Measurements from ENCODE around the gene ABHD17B.

ABHD17B gene

DNA sequence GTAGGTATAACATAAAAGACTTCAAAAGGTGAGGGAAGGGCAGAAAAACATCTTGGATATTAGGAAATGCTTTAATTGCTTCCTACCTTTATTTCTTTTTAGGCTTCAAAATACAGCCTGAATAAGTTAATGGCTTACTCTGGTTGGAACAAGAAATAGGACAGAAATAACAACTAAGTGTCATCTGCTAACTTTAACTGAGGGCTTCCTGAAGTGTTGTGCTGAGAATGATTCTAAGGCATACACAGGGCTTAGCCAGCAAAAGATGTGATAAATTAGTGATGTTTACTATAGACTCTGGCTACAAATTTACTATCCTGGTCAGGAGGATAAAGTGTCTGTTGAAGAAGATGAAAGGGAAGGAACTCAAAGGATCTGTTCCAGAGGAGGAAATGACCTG lies 34.2 kb downstream of the ABHD17B start:
- no peak for DNase-seq (ENCODE audit: low read depth)

DNA sequence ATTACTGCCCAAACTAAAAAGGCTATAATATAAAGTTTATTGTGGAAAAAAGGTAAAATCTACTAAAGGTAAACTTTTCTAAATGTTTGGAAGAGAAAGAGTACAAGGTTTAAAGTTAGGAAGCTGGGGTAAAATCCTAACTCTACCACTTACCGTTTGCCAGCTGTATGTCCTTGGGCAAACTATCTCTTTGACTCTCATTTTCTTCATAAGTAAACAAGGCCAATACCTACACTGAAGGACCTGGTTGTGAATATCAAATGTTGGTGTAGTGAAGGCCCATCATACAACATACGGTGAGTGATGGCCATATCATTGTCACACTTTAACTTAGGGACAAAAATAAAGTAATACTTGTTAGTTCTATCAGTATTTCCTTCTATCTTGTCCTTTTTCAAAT lies 34.9 kb downstream of the ABHD17B start:
- no peak for DNase-seq (ENCODE audit: low read depth)

DNA sequence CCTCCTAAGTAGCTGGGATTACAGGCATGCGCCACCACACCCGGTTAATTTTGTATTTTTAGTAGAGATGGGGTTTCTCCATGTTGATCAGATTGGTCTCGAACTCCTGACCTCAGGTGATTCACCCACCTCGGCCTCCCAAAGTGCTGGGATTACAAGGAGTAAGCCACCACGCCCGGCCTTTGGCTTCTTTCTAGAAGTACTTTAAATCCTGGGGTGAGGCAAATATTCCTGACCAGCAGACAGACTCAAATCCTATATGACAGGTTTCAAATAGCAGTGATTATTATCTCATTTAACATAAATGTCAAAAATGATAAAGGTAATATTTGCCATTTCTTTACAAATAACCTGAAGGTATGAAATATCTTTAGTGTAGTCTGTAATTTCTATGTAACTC lies 35.6 kb downstream of the ABHD17B start:
- no peak for DNase-seq (ENCODE audit: low read depth)

DNA sequence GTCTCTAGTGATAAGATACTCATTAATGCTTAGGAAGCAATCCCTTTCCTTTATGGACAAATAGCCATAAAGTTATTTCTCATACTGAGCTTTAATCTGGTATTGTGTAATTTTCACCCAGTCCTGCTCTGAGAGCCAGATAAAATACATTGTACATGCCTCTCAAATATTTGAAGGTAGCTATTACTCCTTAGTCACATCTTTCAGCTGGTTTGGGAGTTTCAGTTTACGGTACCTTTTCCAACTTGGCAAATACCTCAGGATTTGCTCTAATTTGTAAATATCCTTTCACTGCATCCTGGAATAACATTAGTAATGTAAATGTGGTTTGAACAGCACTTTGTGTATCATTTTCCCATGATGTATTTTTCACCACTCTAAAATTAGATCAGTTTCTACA lies 47.4 kb downstream of the ABHD17B start:
- DNase-seq (ENCODE audit: low read depth): no peak

DNA sequence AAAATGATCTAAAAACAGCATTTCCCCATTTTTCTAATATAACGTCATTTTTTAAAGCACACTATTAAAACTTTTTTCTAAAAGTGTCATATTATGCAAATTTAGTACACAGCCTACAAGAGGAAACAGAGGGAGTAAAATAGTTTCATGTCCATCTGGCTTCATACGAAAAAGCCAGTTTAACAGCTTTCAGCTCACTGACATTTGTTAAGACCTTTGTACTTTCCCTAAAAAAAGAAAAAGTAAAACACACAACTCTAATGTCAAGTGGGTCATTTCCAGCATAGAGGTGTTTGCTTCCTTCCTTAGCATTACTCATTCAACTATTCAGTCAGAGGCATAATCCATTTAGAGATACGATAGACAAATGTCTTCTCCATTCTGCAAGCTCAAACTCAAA lies 49.4 kb downstream of the ABHD17B start:
- DNase-seq (ENCODE audit: low read depth): no peak

DNA sequence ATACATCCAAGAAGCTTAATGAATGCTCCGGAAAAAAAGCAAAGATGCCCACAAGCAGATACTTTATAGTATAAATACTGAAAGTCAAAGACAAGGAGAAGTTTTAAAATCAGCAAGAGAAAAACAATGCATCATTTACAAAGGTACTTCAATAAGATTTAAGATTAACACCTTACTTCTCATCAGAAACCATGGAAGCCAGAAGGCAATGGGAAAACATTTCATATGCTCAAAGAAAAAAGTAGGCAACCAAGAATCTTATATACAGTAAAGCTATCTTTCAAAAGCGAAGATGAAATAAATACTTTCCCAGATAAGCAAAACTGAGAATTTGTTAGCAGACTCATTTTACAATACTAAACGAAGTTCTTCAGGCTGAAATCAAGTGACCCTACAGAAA lies 51.1 kb downstream of the ABHD17B start:
- no peak for DNase-seq (ENCODE audit: low read depth)

DNA sequence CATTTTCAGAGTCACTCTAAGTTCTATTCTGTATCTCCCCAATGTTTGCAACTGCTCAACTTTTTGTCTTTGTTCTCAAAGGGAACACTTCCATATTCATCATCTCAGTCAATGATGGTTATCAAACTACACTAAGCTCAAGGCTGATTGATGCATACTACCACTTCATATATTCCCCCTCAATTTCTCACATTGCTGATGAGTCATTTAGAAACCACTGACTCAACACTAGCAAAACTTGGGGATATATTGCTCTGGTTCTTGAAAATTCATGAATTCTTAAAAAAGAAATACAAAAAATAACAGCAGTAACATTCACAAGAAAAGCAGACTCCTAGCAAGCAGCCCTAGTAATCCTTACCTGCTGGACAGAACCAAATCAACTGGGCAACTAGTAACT lies 52.2 kb downstream of the ABHD17B start:
- DNase-seq (ENCODE audit: low read depth): no peak

DNA sequence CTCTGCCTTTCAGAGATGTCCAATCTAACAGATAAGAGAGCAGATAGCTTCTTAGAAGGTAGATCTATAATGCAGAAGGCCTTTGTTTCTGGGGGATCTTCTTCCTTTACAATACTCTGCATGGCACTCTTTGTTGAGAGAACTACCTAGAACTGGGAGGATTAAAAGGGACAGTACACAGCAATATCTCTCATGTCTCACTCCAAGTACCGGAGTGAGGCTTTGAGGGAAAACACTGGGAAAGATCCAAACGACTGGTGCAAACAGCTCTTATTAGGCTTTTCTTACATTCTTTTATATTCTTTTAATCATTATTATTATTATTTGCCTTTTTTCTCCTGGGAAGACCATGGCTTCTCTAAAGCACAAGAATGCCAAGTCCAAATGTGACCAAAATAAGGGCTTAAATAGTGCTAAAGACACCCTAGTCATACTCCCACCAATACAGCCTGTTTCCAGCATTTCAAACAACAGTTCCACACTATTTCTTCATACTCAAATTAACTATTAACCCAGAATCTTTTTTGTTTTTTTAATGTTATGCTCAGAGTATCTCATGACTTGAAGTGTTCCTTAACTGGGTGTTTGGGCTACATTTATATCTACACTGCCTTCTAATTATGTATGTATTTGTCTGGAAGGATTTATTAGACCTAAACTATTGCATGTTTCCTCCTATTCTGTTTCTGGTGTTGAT lies 52.7 kb downstream of the ABHD17B start:
- no peak for DNase-seq (ENCODE audit: low read depth)

DNA sequence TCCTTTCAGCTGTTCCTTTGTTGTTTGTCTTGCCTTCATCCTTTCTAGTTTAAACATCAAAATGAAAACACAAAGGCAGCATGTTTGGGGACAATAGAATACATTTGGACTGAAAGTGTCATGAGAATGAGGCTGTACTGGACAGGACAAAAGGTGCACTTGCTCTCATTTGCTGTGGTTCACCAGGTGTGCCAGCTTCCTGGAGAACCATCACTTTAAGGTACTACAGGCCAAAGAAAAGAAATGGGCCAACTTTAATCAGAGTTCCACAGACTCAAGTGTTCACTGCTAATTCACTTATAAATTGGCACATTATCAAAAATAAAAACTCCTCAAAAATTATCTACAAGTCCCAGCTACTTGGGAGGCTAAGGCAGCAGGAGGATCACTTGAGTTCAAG lies 53.8 kb downstream of the ABHD17B start:
- no peak for DNase-seq (ENCODE audit: low read depth)

DNA sequence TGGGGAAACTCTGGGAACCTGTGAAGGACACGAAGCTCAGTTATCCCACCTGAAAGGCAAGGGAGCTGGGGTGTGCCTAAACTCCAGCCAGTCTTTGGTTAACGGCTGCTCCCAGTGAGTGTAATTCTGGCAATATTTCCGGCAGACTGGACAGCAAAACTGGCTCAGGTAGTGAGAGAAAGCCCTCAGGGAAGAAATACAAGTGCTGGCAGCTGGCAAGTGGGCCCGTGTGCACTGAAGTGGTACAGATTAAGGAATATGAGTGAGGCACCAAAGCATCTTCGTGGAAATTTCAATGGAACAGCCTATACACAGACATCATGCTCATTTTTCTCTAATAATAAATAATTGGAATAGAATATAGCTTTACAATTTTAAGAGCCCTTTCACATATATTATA lies 56.2 kb downstream of the ABHD17B start:
- DNase-seq (ENCODE audit: low read depth): no peak

DNA sequence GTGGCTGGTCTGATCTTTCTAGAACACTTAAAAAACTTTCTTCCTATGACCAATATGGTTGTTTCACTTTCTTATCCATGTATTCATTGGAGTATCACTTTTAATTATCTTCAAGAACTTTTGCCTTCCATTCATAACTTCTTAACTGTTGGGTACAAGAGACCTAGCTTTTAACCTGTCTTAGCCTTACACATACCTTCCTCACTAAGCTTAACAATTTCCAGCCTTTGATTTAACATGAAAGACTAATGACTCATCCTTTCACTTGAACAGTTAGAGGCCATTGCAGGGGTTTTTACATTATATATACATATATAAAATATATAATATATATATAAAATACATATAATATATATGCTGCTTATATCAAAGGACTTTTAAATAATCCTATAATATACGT lies 57.9 kb downstream of the ABHD17B start:
- no peak for DNase-seq (ENCODE audit: low read depth)

DNA sequence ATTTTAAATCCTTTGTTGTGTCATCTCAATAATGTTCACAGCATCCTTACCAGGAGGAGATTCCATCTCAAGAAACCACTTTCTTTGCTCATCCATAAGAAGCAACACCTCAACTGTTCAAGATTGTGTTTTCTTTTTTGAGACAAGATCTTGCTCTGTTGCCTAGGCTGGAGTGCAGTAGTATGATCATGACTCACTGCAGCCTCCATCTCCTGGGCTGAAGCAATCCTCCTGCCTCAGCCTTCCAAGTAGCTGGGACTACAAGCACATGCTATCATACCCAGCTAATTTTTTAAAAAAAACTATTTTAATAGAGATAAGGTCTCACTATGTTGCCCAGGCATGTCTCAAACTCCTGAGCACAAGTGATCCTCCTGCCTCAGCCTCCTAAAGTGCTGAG lies 60.0 kb downstream of the ABHD17B start:
- DNase-seq (ENCODE audit: low read depth): no peak

DNA sequence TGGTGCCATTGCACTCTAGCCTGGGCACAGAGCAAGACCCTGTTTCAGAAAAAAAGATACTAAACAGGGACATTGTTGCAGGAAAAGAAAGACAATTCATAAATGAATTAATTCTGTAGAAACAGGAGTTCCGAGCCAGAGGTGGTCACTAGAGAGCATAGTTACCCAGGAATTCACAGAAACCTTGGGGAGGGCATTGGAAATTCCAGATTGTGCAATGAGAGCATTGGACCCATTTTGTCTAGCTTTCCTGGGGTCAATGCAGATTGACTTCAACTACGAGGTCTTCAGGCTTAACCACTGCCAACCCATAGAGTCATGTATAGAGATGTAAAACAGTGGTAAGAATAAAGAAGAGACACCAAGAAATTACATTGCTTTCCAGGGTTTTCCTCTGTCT lies 63.1 kb downstream of the ABHD17B start:
- DNase-seq (ENCODE audit: low read depth): no peak

DNA sequence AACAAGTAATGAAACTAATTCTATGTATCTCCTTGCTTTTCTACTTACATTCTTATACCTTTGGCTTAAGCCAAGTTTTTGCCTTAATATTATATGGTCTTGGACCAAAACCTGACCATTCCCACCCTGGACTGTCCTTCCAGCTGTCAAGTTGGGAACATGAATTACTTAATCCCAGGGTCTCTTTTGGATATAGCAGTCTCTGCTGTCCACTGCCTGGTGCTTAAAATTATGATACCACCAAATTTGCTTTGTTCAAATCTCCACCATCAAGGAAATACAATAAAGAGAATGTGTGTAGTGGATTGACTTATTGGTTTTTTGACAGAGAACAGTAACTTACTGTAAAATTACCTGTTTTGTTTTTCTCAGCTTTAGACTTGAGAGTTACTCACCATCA lies 66.2 kb downstream of the ABHD17B start:
- DNase-seq (ENCODE audit: low read depth): no peak

DNA sequence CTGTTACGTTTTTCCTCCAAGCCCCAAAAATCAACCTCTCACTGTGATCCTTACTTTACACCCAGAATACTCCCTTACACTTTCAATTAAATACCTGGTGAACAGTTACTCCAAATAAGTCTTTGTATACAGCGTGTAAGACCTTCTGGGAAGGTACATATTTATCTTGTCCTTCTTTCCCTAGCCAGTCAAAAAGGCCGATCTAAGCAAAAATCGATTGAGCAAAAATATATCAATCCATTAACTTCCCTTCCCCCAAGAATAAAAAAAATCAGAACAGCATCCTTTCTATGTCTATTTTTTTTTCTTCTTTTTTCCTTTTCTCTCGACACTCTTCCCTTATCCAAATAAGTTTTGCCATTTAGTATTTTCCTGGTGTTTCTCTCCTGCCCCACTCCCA lies 71.3 kb downstream of the ABHD17B start:
- no peak for DNase-seq (ENCODE audit: low read depth)

DNA sequence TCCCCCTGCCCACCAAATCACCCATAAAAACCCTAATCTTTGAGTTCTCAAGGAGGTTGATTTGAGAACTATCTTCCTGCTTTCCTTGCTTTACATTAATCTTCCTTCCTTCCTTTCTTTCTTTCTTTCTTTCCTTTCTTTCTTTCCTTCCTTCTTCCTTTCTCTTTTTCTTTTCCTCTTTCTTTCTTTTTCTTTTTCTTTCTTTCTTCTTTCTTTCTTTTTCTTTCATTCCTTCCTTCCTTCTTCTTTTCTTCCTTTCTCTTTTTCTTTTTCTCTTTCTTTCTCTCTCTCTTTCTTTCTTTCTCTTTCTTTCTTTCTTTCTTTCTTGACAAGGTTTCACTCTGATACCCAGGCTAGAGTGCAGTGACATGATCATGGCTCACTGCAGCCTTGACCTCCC lies 75.4 kb downstream of the ABHD17B start:
- no peak for DNase-seq (ENCODE audit: low read depth)

DNA sequence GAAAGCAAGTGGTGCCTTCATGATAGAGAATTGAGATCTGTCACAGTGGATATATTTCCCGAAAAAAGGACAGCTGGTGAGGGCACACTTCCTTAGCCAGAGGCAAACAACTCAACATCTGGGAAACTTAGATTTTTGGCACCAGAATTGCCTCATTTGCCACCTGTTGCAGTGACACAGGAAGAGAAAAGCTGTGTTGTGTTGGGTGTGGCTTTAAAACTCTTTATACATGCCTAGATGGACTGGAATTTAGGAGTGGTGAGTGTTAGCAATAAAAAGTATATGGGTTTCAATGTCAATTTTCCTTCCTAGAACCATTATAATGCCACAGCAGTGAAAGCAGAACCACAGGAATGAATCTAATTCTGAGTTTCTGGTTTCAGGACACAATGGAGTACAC lies 80.1 kb downstream of the ABHD17B start:
- DNase-seq (ENCODE audit: low read depth): no peak

DNA sequence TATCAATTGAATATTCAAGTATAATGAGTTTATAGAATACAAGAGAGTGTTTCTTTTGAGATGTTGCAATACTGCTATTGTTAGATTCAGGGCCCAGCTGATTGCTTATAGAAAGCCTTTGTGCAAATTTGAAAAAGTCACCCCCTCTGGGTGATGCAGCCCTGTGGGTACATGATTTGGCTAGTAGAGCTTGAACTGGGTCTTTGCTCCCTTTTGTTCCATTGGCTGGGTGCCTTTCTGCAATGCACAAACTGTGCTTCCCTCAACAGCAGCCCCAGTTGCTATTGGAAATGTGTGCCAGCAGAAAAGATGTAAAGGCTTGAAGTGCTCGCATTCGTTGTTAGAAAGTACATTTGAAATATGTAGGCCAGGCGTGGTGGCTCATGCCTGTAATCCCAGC lies 80.8 kb downstream of the ABHD17B start:
- DNase-seq (ENCODE audit: low read depth): no peak

DNA sequence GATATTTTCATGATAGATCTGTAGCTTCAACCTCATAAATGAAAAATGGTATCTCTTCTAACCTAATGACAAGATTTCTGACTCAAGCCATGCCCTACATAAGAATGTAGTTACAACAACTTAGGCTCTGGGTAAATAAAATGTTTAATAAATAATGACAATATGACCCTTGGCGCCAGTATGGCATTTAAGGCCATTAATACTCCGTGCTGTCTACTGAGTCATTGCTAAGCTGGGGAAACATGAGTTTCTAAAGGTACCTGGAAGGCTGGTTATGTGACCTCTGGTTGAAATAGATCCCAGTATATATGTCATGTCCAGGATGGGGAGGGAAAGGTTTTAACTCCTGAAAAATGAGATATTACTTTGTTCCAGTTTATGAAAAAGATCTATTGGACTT lies 84.7 kb downstream of the ABHD17B start:
- DNase-seq (ENCODE audit: low read depth): no peak

DNA sequence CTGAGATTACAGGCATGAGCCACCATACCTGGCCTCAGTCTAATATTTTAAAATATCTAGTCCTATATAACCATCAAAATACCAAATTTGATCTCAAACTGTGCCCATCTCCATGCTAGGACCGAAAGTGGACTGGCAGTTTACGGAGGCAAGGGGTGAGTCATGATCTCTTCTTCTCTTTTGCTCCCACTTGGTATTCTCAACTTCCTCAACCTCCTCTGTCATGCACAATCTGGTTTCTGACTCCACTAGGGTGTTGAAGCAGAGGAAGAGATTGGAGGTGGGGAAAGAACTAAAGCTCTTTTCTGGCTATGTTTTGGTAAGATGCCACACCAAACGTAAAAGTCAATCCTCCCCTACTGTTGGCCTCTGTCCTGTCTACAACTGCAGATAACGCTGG lies 86.7 kb downstream of the ABHD17B start:
- DNase-seq (ENCODE audit: low read depth): no peak

DNA sequence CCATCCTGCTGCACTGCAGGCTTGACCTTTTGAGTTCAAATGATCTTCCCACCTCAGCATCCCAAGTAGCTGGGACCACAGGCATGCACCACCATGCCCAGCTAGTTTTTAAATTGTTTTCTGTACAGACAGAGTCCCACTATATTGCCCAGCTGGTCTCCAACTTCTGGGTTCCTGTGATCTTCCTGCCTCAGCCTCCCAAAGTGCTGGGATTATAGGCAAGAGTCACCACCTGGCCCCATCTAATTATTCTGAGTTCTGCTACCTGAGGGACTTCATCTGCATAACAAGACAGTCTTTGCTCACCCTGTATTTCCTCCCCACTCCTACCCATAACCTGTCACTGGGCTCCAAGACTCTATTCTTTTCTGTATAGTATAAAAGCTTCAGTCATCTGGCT lies 88.1 kb downstream of the ABHD17B start:
- DNase-seq (ENCODE audit: low read depth): no peak

DNA sequence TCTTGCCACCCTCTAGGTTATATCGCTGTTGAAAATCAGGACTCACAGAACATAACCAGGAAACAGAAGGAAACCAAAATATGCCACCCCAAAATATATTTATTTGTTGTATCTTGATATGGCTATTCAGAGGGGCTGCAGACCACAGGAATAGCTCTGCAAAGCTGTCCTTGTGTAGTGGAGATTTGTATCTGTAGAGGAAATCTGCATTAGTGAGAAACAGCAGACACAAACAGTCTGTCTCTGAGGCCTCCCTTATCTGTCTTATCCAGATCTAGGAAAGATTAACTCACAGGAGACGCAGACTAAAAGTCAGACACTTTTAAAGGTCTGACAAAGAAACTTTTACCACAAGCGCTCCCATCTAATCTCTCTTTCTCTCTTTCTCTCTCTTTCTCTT lies 88.5 kb downstream of the ABHD17B start:
- no peak for DNase-seq (ENCODE audit: low read depth)

DNA sequence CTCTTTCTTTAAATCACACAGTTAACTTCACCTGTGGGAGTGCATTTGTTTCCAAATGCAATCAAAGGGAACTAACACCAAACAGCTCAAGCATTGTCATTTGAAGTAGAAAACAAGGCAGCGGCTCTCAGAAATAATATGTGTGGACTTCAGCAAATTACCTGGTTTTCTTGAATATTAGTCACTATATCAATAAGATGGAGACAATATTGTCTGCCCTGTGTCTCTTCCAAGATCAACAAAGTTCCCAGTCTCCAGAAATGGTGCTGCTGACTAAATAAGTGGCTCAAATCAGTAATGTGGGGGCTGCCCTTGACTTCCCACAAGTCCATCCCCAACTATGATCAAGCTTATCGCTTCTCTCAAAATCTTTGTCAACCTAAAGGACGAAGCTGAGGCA lies 89.6 kb downstream of the ABHD17B start:
- DNase-seq (ENCODE audit: low read depth): no peak

DNA sequence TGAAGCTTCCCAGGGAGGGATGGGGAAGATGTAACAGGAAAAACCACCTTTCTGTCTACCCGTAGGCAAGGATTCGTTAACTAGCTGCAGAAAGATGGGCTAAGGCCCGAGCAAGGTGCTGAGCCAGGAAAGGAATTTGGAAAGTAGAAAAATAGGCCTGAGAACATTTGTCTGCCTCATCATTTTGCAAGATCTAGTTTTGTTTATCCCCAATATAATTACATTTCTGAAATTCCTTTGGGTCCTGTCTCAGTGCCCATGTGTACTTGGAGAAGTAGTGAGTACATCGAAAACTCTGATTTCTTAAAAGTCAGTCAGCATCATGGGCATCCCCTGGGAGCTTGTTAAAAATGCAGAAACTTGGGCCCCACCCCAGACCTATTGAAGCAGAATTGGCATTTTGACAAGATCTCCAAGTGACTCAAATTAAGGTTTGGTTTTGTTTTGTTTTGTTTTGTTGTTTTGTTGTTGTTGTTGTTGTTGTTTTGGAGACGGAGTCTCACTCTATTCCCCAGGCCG lies 90.5 kb downstream of the ABHD17B start:
- DNase-seq (ENCODE audit: low read depth): no peak

All from activated T-cell treated with anti-CD3 and anti-CD28 coated beads for 24 hours (primary cell).